Measurements from ENCODE around the gene MFSD2B. TPM values are rescaled to one million over a fixed set of nuclear protein-coding genes. Genes with fewer than 3 reads are reported as not detected.

MFSD2B gene, protein sequence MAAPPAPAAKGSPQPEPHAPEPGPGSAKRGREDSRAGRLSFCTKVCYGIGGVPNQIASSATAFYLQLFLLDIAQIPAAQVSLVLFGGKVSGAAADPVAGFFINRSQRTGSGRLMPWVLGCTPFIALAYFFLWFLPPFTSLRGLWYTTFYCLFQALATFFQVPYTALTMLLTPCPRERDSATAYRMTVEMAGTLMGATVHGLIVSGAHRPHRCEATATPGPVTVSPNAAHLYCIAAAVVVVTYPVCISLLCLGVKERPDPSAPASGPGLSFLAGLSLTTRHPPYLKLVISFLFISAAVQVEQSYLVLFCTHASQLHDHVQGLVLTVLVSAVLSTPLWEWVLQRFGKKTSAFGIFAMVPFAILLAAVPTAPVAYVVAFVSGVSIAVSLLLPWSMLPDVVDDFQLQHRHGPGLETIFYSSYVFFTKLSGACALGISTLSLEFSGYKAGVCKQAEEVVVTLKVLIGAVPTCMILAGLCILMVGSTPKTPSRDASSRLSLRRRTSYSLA
- polyA plus RNA-seq = 0.27 and 0.70 TPM in 2 replicates
- polyA minus RNA-seq = 0.97 TPM in 1 of 2 replicates, not detected in the other

- Histone ChIP-seq H3K27me3 (ENCODE audit: insufficient read depth, low read depth, low read length) (peaks cover 8% of the 10 kb centered on the region), H3K79me2 (replicated peaks; ENCODE audit: insufficient read depth, low read length) (no peaks in the 10 kb centered on the region), H3K4me3 (ENCODE audit: low read length) (no peak within 1 kb of the TSS), H3K9me3 (ENCODE audit: low read length) (no peaks in the 10 kb centered on the region), H3K27ac (ENCODE audit: low read length) (no peak within 1 kb of the TSS), H2AFZ (ENCODE audit: low read depth, low read length) (no peak within 1 kb of the TSS), H3K36me3 (ENCODE audit: insufficient read depth, low read length) (no peaks in the 10 kb centered on the region), H3K4me2 (ENCODE audit: low read length) (no peak within 1 kb of the TSS), H3K9ac (ENCODE audit: low read length) (no peak within 1 kb of the TSS), H3F3A (ENCODE audit: insufficient read depth, low read length, poor library complexity, severe bottlenecking) (no peaks in the 10 kb centered on the region), H3K9me2 (ENCODE audit: insufficient read depth, low read length) (no peaks in the 10 kb centered on the region), H4K20me1 (ENCODE audit: insufficient read depth) (no peaks in the 10 kb centered on the region)
- TF ChIP-seq POLR2AphosphoS5 (IDR thresholded peaks at IDR 0.05) (no peak), TAF1 (IDR thresholded peaks at IDR 0.05; ENCODE audit: low read depth) (no peak)
These were observed at the start of gene MFSD2B for GRCh38 chr2:24009680-24010476. TSS of gene MFSD2B (plus strand) at chr2:24010085. CDS start at chr2:24010097, 12 bp downstream.

DNA sequence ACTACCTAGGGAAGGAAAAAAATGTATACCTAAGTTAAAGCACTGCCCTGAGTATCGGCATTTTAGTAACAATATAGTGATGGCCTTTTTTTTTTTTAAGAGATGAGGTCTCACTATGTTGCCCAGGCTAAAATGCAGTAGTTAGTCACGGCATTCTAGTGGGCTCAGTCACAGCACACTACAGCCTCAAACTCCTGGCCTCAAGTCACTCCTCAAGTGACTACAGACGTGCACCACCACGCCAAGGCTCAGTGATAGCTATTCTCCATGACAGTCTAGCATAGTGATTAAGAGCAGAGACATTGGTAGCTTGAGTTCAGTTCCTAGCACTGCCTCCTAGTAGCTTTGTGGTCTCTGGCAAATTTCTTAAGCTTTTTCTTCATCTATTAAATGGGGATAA, 42.0 kb upstream of the MFSD2B start:
- Histone ChIP-seq H3K79me2 (replicated peaks; ENCODE audit: insufficient read depth, low read length) (peaks cover 7% of the 10 kb centered on the region), H3K27ac (ENCODE audit: low read length) (no peak overlapping the region), H3K4me3 (ENCODE audit: low read length) (no peak overlapping the region), H3K36me3 (ENCODE audit: insufficient read depth, low read length) (no peaks in the 10 kb centered on the region), H3K4me2 (ENCODE audit: low read length) (no peak overlapping the region), H2AFZ (ENCODE audit: low read depth, low read length) (no peak overlapping the region), H3K9ac (ENCODE audit: low read length) (no peak overlapping the region), H3K9me2 (ENCODE audit: insufficient read depth, low read length) (no peaks in the 10 kb centered on the region), H3F3A (ENCODE audit: insufficient read depth, low read length, poor library complexity, severe bottlenecking) (no peaks in the 10 kb centered on the region), H3K27me3 (ENCODE audit: insufficient read depth, low read depth, low read length) (no peaks in the 10 kb centered on the region), H4K20me1 (ENCODE audit: insufficient read depth) (no peaks in the 10 kb centered on the region), H3K9me3 (ENCODE audit: low read length) (no peaks in the 10 kb centered on the region)
- no peak for TF ChIP-seq CTCF (IDR thresholded peaks at IDR 0.05; ENCODE audit: poor library complexity, severe bottlenecking)

DNA sequence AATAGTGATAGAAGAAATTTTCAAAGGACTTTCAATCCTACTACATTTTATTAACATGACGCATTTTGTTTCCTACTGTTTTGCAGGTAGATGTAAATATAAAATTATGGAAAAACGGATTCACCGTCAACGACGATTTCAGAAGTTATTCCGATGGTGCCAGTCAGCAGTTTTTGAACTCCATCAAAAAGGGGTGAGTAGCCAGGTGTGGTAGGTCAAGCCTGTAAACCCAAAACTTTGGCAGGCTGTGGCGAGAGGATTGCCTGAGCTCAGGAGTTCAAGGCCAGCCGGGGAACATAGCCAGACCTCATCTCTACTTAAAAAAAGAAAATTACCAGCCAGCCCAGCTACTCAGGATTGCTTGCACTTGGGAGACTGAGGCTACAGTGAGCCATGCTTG, 33.0 kb upstream of the MFSD2B start:
- H3K9me2 ChIP-seq (ENCODE audit: insufficient read depth, low read length) = no peaks in the 10 kb centered on the region
- H3K79me2 ChIP-seq (replicated peaks; ENCODE audit: insufficient read depth, low read length) = no peaks in the 10 kb centered on the region
- H3K4me2 ChIP-seq (ENCODE audit: low read length) = no peak overlapping the region
- H3K9ac ChIP-seq (ENCODE audit: low read length) = no peak overlapping the region
- no peak overlapping the region for H3K27ac ChIP-seq (ENCODE audit: low read length)
- no peaks in the 10 kb centered on the region for H3K27me3 ChIP-seq (ENCODE audit: insufficient read depth, low read depth, low read length)
- no peaks in the 10 kb centered on the region for H4K20me1 ChIP-seq (ENCODE audit: insufficient read depth)
- H3K9me3 ChIP-seq (ENCODE audit: low read length) = no peaks in the 10 kb centered on the region
- no peaks in the 10 kb centered on the region for H3K36me3 ChIP-seq (ENCODE audit: insufficient read depth, low read length)
- H2AFZ ChIP-seq (ENCODE audit: low read depth, low read length) = no peak overlapping the region
- H3F3A ChIP-seq (ENCODE audit: insufficient read depth, low read length, poor library complexity, severe bottlenecking) = no peaks in the 10 kb centered on the region
- no peak overlapping the region for H3K4me3 ChIP-seq (ENCODE audit: low read length)
- TF ChIP-seq EP300 (conservative IDR thresholded peaks at IDR 0.05; ENCODE audit: poor library complexity, severe bottlenecking) (no peak), TAF1 (IDR thresholded peaks at IDR 0.05; ENCODE audit: low read depth) (no peak), POLR2AphosphoS5 (IDR thresholded peaks at IDR 0.05) (no peak), SMC3 (conservative IDR thresholded peaks at IDR 0.05; ENCODE audit: poor library complexity) (no peak), CTCF (IDR thresholded peaks at IDR 0.05; ENCODE audit: poor library complexity, severe bottlenecking) (no peak), MXI1 (conservative IDR thresholded peaks at IDR 0.05; ENCODE audit: poor library complexity, severe bottlenecking) (no peak), EZH2 (IDR thresholded peaks at IDR 0.05; ENCODE audit: borderline replicate concordance, insufficient read depth, low read length, poor library complexity, severe bottlenecking) (no peak), RAD21 (conservative IDR thresholded peaks at IDR 0.05) (no peak)
- TF ChIP-seq, protein P1, sequence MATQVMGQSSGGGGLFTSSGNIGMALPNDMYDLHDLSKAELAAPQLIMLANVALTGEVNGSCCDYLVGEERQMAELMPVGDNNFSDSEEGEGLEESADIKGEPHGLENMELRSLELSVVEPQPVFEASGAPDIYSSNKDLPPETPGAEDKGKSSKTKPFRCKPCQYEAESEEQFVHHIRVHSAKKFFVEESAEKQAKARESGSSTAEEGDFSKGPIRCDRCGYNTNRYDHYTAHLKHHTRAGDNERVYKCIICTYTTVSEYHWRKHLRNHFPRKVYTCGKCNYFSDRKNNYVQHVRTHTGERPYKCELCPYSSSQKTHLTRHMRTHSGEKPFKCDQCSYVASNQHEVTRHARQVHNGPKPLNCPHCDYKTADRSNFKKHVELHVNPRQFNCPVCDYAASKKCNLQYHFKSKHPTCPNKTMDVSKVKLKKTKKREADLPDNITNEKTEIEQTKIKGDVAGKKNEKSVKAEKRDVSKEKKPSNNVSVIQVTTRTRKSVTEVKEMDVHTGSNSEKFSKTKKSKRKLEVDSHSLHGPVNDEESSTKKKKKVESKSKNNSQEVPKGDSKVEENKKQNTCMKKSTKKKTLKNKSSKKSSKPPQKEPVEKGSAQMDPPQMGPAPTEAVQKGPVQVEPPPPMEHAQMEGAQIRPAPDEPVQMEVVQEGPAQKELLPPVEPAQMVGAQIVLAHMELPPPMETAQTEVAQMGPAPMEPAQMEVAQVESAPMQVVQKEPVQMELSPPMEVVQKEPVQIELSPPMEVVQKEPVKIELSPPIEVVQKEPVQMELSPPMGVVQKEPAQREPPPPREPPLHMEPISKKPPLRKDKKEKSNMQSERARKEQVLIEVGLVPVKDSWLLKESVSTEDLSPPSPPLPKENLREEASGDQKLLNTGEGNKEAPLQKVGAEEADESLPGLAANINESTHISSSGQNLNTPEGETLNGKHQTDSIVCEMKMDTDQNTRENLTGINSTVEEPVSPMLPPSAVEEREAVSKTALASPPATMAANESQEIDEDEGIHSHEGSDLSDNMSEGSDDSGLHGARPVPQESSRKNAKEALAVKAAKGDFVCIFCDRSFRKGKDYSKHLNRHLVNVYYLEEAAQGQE (IDR thresholded peaks at IDR 0.05; ENCODE audit: borderline replicate concordance) = no peak
